ENCODE results near the gene NF2. TPM values are rescaled to one million over a fixed set of nuclear protein-coding genes. Genes with fewer than 3 reads are reported as not detected.

Gene NF2
- total and polyA plus RNA-seq, 2 of the 8 experiments (the other 6 are each of a cell fraction or from before 2014, with no cell fraction given): 17.6 to 53.6 TPM

DNA sequence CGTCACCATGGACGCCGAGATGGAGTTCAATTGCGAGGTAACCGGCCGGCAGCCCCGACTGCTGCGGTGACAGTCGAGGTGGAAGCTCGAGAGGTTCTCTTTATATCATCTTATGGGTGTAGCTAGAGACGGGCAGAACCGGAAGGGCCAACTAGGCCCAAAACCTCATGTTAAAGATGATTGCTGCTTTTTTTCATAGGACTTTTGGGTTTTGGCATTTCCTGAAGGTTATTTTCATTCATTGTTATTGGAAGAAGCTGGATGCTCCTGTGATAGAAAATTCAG, 585 bp downstream of the NF2 start:
- H2BK20ac ChIP-seq (ENCODE audit: low read length): no peak overlapping the region
- H2BK120ac ChIP-seq (replicated peaks; ENCODE audit: low read depth, low read length): no peak overlapping the region
- H2BK12ac ChIP-seq (ENCODE audit: low read depth, low read length): no peak overlapping the region
- no peak overlapping the region for H2AK5ac ChIP-seq (ENCODE audit: low read depth, low read length)
- H2BK15ac ChIP-seq (ENCODE audit: low read length): no peak overlapping the region
- H4K5ac ChIP-seq (ENCODE audit: insufficient read length, low read depth, low read length): no peak overlapping the region
- WGBS, 2 experiments (ENCODE audit: extremely low coverage in 1 of 2, insufficient coverage in 1 of 2, insufficient read length in 1 of 2, insufficient replicate concordance in 2 of 2, low coverage in 1 of 2, low lambda C conversion rate in 2 of 2, missing lambda C conversion rate in 1 of 2): 6% methylated on average over 12 of the region's 12 CpGs; no CpG with 5 or more reads in 1 of the 2 experiments
- 0 out of 2 replicates have a peak overlapping the region, but pooled peaks have one; percentile 52 for H2BK5ac ChIP-seq (ENCODE audit: low read depth, low read length)
- POLR2A ChIA-PET (ENCODE audit: partially characterized antibody): interaction anchor here (0.7 to 3.0 kb wide), 7 partner anchors 11 to 634 kb away, joined by 3 to 11 read pairs (median 3); no protein-coding TSS in a partner anchor
- H3K4me2 ChIP-seq (ENCODE audit: insufficient read depth in 1 of 2, low read depth in 2 of 2, low read length in 2 of 2): peak overlapping the region; percentile 54 to 77
- H2AFZ ChIP-seq (ENCODE audit: low read length): no peak overlapping the region
- H3K18ac ChIP-seq (ENCODE audit: extremely low read depth, low read length): peak overlapping the region; percentile 52; the same call in 1 of the 2 replicates
- no peak overlapping the region for H3K14ac ChIP-seq (ENCODE audit: insufficient read length)
- H3K23me2 ChIP-seq (ENCODE audit: low read depth, low read length): no peaks in the 10 kb centered on the region
- TF ChIP-seq EGR1 (IDR thresholded peaks at IDR 0.05; ENCODE audit: borderline replicate concordance, low read depth, low read length) (no peak), HDAC2 (IDR thresholded peaks at IDR 0.05; ENCODE audit: borderline replicate concordance in 1 of 2, low read depth in 2 of 2, low read length in 2 of 2) (peak in 1 of 2 experiments; percentile 14; a peak in 1 of 4 replicates), SIN3A (conservative IDR thresholded peaks at IDR 0.05 in 1 of 2, IDR thresholded peaks at IDR 0.05 in 1 of 2; ENCODE audit: low read depth in 1 of 2, low read length in 2 of 2) (peak in 1 of 2 experiments; percentile 24; a peak in 1 of 4 replicates), SAP30 (IDR thresholded peaks at IDR 0.05; ENCODE audit: insufficient read depth, insufficient replicate concordance, low read length) (peak; percentile 25)
- no peak overlapping the region for H3K23ac ChIP-seq (ENCODE audit: insufficient read length)
- no peak overlapping the region for H3K4ac ChIP-seq (replicated peaks; ENCODE audit: insufficient read length, low read depth, low read length)
- no peak overlapping the region for H3K56ac ChIP-seq (replicated peaks; ENCODE audit: insufficient read length, low read depth, low read length)
- no peaks in the 10 kb centered on the region for H3K27me3 ChIP-seq (replicated peaks in 1 of 4; ENCODE audit: control insufficient read depth in 3 of 4, extremely low read depth in 1 of 4, insufficient read depth in 3 of 4, low read length in 3 of 4)
- H3K79me1 ChIP-seq (ENCODE audit: low read depth, low read length): no peaks in the 10 kb centered on the region; the same call in none of the 2 replicates
- CTCF ChIA-PET (ENCODE audit: partially characterized antibody): interaction anchor here (0.8 to 4.2 kb wide), 4 partner anchors 14 to 32 kb away, joined by 3 to 39 read pairs (median 12); no protein-coding TSS in a partner anchor
- H4K20me1 ChIP-seq (replicated peaks in 1 of 2; ENCODE audit: control insufficient read depth in 1 of 2, insufficient read depth in 2 of 2, low read length in 2 of 2): peaks cover 0 to 2% of the 10 kb centered on the region in 2 experiments
- FAIRE-seq (no peak), DNase-seq (ENCODE audit: low read depth in 1 of 2, low spot score in 2 of 2) (no peak)
- no peak overlapping the region for H4K8ac ChIP-seq (ENCODE audit: extremely low read depth, insufficient read depth, low read length)
- peak overlapping the region; percentile 79 to 94 (median 82) for H3K4me3 ChIP-seq (ENCODE audit: extremely low read depth in 1 of 4, insufficient read depth in 2 of 4, low read depth in 3 of 4, low read length in 4 of 4)
- H3K79me2 ChIP-seq (ENCODE audit: control insufficient read depth in 1 of 2, insufficient read depth in 2 of 2, low read length in 2 of 2): peaks cover 2 to 12% of the 10 kb centered on the region in 2 experiments; a peak in 3 of 4 replicates
- peaks cover 3 to 10% (median 4%) of the 10 kb centered on the region in 4 experiments; a peak in 5 of 7 replicates for H3K4me1 ChIP-seq (replicated peaks in 1 of 4; ENCODE audit: control insufficient read depth in 3 of 4, insufficient read depth in 4 of 4, low read length in 3 of 4)
- H4K91ac ChIP-seq (replicated peaks; ENCODE audit: insufficient read length, low read length): no peak overlapping the region
- peak overlapping the region in 3 of 4 experiments; percentile 15 to 56 (median 50); a peak in 5 of 7 replicates for H3K9ac ChIP-seq (replicated peaks in 1 of 4; ENCODE audit: extremely low read depth in 1 of 4, low read depth in 3 of 4, low read length in 3 of 4)
- H3K36me3 ChIP-seq (ENCODE audit: control insufficient read depth in 2 of 4, insufficient read depth in 4 of 4, low read length in 3 of 4): no peaks in the 10 kb centered on the region
- peak overlapping the region; percentile 13; the same call in 1 of the 2 replicates for H3K27ac ChIP-seq (ENCODE audit: low read depth, low read length)
- H3K9me3 ChIP-seq (ENCODE audit: insufficient read depth in 2 of 2, low read depth in 1 of 2, low read length in 1 of 2): no peaks in the 10 kb centered on the region
